ENCODE results near the gene HNRNPLL. TPM values are rescaled to one million over a fixed set of nuclear protein-coding genes. Genes with fewer than 3 reads are reported as not detected.

HNRNPLL gene
- total and polyA plus RNA-seq, 2 of the 8 experiments (the other 6 are each of a cell fraction or from before 2014, with no cell fraction given), result 18.6 to 69.3 TPM

DNA sequence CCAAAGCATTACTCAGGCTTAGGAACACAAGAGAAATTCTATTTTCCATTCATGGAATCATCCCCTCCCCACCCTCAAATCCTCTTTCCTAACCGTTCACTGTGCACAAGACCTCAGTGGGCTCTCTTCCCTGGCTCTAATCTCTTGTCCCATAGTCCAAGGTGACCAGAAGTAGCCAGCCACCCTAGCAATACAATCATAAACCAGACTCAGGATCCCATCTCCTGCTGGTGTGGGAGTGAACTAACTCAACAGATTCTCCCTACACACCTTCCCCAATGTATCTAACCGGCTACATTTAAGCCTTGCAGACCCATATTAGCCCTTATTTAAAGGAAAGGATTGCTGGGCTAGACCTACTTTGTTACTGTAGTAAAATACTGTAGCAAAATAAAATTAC, 45.5 kb downstream of the HNRNPLL start (continued):
- TF ChIP-seq, protein P1, sequence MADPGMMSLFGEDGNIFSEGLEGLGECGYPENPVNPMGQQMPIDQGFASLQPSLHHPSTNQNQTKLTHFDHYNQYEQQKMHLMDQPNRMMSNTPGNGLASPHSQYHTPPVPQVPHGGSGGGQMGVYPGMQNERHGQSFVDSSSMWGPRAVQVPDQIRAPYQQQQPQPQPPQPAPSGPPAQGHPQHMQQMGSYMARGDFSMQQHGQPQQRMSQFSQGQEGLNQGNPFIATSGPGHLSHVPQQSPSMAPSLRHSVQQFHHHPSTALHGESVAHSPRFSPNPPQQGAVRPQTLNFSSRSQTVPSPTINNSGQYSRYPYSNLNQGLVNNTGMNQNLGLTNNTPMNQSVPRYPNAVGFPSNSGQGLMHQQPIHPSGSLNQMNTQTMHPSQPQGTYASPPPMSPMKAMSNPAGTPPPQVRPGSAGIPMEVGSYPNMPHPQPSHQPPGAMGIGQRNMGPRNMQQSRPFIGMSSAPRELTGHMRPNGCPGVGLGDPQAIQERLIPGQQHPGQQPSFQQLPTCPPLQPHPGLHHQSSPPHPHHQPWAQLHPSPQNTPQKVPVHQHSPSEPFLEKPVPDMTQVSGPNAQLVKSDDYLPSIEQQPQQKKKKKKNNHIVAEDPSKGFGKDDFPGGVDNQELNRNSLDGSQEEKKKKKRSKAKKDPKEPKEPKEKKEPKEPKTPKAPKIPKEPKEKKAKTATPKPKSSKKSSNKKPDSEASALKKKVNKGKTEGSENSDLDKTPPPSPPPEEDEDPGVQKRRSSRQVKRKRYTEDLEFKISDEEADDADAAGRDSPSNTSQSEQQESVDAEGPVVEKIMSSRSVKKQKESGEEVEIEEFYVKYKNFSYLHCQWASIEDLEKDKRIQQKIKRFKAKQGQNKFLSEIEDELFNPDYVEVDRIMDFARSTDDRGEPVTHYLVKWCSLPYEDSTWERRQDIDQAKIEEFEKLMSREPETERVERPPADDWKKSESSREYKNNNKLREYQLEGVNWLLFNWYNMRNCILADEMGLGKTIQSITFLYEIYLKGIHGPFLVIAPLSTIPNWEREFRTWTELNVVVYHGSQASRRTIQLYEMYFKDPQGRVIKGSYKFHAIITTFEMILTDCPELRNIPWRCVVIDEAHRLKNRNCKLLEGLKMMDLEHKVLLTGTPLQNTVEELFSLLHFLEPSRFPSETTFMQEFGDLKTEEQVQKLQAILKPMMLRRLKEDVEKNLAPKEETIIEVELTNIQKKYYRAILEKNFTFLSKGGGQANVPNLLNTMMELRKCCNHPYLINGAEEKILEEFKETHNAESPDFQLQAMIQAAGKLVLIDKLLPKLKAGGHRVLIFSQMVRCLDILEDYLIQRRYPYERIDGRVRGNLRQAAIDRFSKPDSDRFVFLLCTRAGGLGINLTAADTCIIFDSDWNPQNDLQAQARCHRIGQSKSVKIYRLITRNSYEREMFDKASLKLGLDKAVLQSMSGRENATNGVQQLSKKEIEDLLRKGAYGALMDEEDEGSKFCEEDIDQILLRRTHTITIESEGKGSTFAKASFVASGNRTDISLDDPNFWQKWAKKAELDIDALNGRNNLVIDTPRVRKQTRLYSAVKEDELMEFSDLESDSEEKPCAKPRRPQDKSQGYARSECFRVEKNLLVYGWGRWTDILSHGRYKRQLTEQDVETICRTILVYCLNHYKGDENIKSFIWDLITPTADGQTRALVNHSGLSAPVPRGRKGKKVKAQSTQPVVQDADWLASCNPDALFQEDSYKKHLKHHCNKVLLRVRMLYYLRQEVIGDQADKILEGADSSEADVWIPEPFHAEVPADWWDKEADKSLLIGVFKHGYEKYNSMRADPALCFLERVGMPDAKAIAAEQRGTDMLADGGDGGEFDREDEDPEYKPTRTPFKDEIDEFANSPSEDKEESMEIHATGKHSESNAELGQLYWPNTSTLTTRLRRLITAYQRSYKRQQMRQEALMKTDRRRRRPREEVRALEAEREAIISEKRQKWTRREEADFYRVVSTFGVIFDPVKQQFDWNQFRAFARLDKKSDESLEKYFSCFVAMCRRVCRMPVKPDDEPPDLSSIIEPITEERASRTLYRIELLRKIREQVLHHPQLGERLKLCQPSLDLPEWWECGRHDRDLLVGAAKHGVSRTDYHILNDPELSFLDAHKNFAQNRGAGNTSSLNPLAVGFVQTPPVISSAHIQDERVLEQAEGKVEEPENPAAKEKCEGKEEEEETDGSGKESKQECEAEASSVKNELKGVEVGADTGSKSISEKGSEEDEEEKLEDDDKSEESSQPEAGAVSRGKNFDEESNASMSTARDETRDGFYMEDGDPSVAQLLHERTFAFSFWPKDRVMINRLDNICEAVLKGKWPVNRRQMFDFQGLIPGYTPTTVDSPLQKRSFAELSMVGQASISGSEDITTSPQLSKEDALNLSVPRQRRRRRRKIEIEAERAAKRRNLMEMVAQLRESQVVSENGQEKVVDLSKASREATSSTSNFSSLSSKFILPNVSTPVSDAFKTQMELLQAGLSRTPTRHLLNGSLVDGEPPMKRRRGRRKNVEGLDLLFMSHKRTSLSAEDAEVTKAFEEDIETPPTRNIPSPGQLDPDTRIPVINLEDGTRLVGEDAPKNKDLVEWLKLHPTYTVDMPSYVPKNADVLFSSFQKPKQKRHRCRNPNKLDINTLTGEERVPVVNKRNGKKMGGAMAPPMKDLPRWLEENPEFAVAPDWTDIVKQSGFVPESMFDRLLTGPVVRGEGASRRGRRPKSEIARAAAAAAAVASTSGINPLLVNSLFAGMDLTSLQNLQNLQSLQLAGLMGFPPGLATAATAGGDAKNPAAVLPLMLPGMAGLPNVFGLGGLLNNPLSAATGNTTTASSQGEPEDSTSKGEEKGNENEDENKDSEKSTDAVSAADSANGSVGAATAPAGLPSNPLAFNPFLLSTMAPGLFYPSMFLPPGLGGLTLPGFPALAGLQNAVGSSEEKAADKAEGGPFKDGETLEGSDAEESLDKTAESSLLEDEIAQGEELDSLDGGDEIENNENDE (IDR thresholded peaks at IDR 0.05; ENCODE audit: insufficient replicate concordance, low read length), result no peak
- no peak for TF ChIP-seq CHD1 (IDR thresholded peaks at IDR 0.05; ENCODE audit: low read depth, low read length)

Data from H1 (cell line).